ENCODE data around the gene CCDC179. TPM values are rescaled to one million over a fixed set of nuclear protein-coding genes. Genes with fewer than 3 reads are reported as not detected.

CCDC179 gene
- total and polyA plus RNA-seq, 9 of the 15 experiments (the other 6 are each of a cell fraction or from before 2014, with no cell fraction given), result not detected

DNA sequence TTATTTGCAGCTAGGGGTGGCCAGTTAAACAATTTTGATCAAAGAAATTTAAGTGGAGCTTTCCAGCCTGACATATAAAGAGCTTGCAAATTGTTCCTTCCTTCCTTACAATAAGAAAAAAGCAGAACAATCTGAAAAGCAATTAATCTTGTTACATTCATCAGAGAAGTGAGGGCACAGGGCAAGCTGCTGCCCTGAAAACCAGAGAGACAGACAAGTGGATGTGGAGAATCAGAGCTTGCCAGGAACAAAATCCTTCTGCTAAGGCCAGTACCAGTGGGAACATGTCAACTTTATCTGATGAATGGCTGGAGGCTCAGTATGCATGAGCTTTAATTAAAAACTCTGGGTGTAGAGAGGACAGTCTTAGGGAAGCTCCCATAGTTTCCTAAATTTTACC is 8.8 kb downstream of the CCDC179 start (continued):
- TF ChIP-seq, protein P1, sequence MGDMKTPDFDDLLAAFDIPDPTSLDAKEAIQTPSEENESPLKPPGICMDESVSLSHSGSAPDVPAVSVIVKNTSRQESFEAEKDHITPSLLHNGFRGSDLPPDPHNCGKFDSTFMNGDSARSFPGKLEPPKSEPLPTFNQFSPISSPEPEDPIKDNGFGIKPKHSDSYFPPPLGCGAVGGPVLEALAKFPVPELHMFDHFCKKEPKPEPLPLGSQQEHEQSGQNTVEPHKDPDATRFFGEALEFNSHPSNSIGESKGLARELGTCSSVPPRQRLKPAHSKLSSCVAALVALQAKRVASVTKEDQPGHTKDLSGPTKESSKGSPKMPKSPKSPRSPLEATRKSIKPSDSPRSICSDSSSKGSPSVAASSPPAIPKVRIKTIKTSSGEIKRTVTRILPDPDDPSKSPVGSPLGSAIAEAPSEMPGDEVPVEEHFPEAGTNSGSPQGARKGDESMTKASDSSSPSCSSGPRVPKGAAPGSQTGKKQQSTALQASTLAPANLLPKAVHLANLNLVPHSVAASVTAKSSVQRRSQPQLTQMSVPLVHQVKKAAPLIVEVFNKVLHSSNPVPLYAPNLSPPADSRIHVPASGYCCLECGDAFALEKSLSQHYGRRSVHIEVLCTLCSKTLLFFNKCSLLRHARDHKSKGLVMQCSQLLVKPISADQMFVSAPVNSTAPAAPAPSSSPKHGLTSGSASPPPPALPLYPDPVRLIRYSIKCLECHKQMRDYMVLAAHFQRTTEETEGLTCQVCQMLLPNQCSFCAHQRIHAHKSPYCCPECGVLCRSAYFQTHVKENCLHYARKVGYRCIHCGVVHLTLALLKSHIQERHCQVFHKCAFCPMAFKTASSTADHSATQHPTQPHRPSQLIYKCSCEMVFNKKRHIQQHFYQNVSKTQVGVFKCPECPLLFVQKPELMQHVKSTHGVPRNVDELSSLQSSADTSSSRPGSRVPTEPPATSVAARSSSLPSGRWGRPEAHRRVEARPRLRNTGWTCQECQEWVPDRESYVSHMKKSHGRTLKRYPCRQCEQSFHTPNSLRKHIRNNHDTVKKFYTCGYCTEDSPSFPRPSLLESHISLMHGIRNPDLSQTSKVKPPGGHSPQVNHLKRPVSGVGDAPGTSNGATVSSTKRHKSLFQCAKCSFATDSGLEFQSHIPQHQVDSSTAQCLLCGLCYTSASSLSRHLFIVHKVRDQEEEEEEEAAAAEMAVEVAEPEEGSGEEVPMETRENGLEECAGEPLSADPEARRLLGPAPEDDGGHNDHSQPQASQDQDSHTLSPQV (IDR thresholded peaks at IDR 0.05), result no peak
- TF ChIP-seq CBX5 (IDR thresholded peaks at IDR 0.05; ENCODE audit: borderline replicate concordance, low read depth) (no peak), KAT8 (IDR thresholded peaks at IDR 0.05; ENCODE audit: low read depth) (no peak), DNMT1 (IDR thresholded peaks at IDR 0.05) (no peak), ZNF282 (CRISPR knock-in tag; IDR thresholded peaks at IDR 0.05) (no peak), ZNF318 (IDR thresholded peaks at IDR 0.05; ENCODE audit: borderline replicate concordance in 1 of 2, low read depth in 1 of 2) (no peak), ZFP1 (CRISPR knock-in tag; IDR thresholded peaks at IDR 0.05) (no peak), SREBF1 (IDR thresholded peaks at IDR 0.05; ENCODE audit: borderline replicate concordance, low read depth, low read length) (no peak), NCOA2 (IDR thresholded peaks at IDR 0.05; ENCODE audit: partially characterized antibody in 2 of 2) (no peak), GATAD2A (IDR thresholded peaks at IDR 0.05) (no peak), MECOM (CRISPR knock-in tag; IDR thresholded peaks at IDR 0.05) (no peak), ZNF212 (CRISPR knock-in tag; IDR thresholded peaks at IDR 0.05) (no peak), PTTG1 (tag; IDR thresholded peaks at IDR 0.05; ENCODE audit: low read depth) (no peak)
